ENCODE data around the gene COL9A1. TPM values are rescaled to one million over a fixed set of nuclear protein-coding genes. Genes with fewer than 3 reads are reported as not detected.

Gene COL9A1
- total RNA-seq, 1 donor from 2014 or later = 0.47 TPM

- no peak for DNase-seq (ENCODE audit: low spot score)
These were observed 77.8 kb downstream of the COL9A1 start for GRCh38 chr6:70225055-70225454.

- no peak for DNase-seq (ENCODE audit: low spot score)
These were observed 80.5 kb downstream of the COL9A1 start for GRCh38 chr6:70222439-70222749.

- DNase-seq (ENCODE audit: low spot score) = no peak
These were observed 81.0 kb downstream of the COL9A1 start for GRCh38 chr6:70221715-70222438.

- DNase-seq (ENCODE audit: low spot score) = no peak
These were observed 81.7 kb downstream of the COL9A1 start for GRCh38 chr6:70221025-70221714.

- no peak for DNase-seq (ENCODE audit: low spot score)
These were observed 82.8 kb downstream of the COL9A1 start for GRCh38 chr6:70219943-70220613.

GRCh38 chr6:70216767-70217166, 86.1 kb downstream of the COL9A1 start:
- no peak for DNase-seq (ENCODE audit: low spot score)

- no peak for DNase-seq (ENCODE audit: low spot score)
These were observed 87.3 kb downstream of the COL9A1 start for GRCh38 chr6:70215460-70216108.

- DNase-seq (ENCODE audit: low spot score) = no peak
These were observed 92.4 kb downstream of the COL9A1 start for GRCh38 chr6:70210462-70210861.

GRCh38 chr6:70208235-70208790, 94.6 kb downstream of the COL9A1 start:
- DNase-seq (ENCODE audit: low spot score) = no peak

GRCh38 chr6:70198785-70199184, 104.1 kb downstream of the COL9A1 start:
- DNase-seq (ENCODE audit: low spot score) = no peak

GRCh38 chr6:70196531-70196930, 106.4 kb downstream of the COL9A1 start:
- DNase-seq (ENCODE audit: low spot score) = no peak

GRCh38 chr6:70194421-70194820, 108.5 kb downstream of the COL9A1 start:
- no peak for DNase-seq (ENCODE audit: low spot score)

- DNase-seq (ENCODE audit: low spot score) = no peak
These were observed 114.7 kb downstream of the COL9A1 start for GRCh38 chr6:70188202-70188601.

GRCh38 chr6:70186461-70186860, 116.4 kb downstream of the COL9A1 start:
- no peak for DNase-seq (ENCODE audit: low spot score)

- DNase-seq (ENCODE audit: low spot score) = no peak
These were observed 118.2 kb downstream of the COL9A1 start for GRCh38 chr6:70184723-70185122.

- no peak for DNase-seq (ENCODE audit: low spot score)
These were observed 119.3 kb downstream of the COL9A1 start for GRCh38 chr6:70183538-70183937.

- no peak for DNase-seq (ENCODE audit: low spot score)
These were observed 121.8 kb downstream of the COL9A1 start for GRCh38 chr6:70180901-70181599.

- DNase-seq (ENCODE audit: low spot score) = no peak
These were observed 122.5 kb downstream of the COL9A1 start for GRCh38 chr6:70180183-70180900.

- no peak for DNase-seq (ENCODE audit: low spot score)
These were observed 125.9 kb downstream of the COL9A1 start for GRCh38 chr6:70176842-70177550.

GRCh38 chr6:70175770-70176169, 127.1 kb downstream of the COL9A1 start:
- DNase-seq (ENCODE audit: low spot score) = no peak
